ENCODE results near the gene F2R. TPM values are rescaled to one million over a fixed set of nuclear protein-coding genes. Genes with fewer than 3 reads are reported as not detected.

F2R gene
- total RNA-seq, 3 donors from 2014 or later (not counting 1 experiment from before 2014, with no cell fraction given), result 43.2 to 53.9 (median 50.1) TPM

GRCh38 chr5:76714751-76715485, 1.0 kb upstream of the F2R start:
- Mint-ChIP-seq H3K36me3 (no peaks in the 10 kb centered on the region), H3K27me3 (ENCODE audit: low read depth in 2 of 2) (no peaks in the 10 kb centered on the region), H3K9me3 (no peaks in the 10 kb centered on the region), H3K4me3 (peak overlapping the region; percentile 96), H3K4me1 (peaks cover 34 to 44% of the 10 kb centered on the region in 2 donors), H3K27ac (peak overlapping the region; percentile 43 to 92)
- intact Hi-C loops (cut with micrococcal nuclease), result loop anchor here (2.0 to 10.0 kb wide), 2 partner anchors 110 to 312 kb away; partner anchors contain the start of gene IQGAP2
- DNase-seq (peak; percentile 28 to 35), ATAC-seq (peak; percentile 7 to 21 (median 14))
- WGBS (ENCODE audit: insufficient coverage), result 6% methylated on average over 52 of the region's 52 CpGs
- Histone ChIP-seq H3K4me3 (ENCODE audit: low read length) (peak overlapping the region; percentile 84), H3K27me3 (ENCODE audit: control insufficient read depth, insufficient read depth, low read length) (peaks cover 5% of the 10 kb centered on the region), H3K36me3 (ENCODE audit: control insufficient read depth, insufficient read depth, low read length) (no peaks in the 10 kb centered on the region), H3K9me3 (ENCODE audit: control insufficient read depth, insufficient read depth, low read length) (no peaks in the 10 kb centered on the region), H3K27ac (ENCODE audit: low read length) (no peak overlapping the region), H3K4me1 (ENCODE audit: control insufficient read depth, insufficient read depth, low read length) (peaks cover 42% of the 10 kb centered on the region)
- TF ChIP-seq, protein P1, sequence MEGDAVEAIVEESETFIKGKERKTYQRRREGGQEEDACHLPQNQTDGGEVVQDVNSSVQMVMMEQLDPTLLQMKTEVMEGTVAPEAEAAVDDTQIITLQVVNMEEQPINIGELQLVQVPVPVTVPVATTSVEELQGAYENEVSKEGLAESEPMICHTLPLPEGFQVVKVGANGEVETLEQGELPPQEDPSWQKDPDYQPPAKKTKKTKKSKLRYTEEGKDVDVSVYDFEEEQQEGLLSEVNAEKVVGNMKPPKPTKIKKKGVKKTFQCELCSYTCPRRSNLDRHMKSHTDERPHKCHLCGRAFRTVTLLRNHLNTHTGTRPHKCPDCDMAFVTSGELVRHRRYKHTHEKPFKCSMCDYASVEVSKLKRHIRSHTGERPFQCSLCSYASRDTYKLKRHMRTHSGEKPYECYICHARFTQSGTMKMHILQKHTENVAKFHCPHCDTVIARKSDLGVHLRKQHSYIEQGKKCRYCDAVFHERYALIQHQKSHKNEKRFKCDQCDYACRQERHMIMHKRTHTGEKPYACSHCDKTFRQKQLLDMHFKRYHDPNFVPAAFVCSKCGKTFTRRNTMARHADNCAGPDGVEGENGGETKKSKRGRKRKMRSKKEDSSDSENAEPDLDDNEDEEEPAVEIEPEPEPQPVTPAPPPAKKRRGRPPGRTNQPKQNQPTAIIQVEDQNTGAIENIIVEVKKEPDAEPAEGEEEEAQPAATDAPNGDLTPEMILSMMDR (IDR thresholded peaks at IDR 0.05), result no peak

GRCh38 chr5:76715486-76715735, 515 bp upstream of the F2R start:
- H3K9me3 Mint-ChIP-seq, result no peaks in the 10 kb centered on the region
- no peaks in the 10 kb centered on the region for H3K36me3 ChIP-seq (ENCODE audit: control insufficient read depth, insufficient read depth, low read length)
- H3K27ac ChIP-seq (ENCODE audit: low read length), result no peak overlapping the region
- no peaks in the 10 kb centered on the region for H3K27me3 Mint-ChIP-seq (ENCODE audit: low read depth in 2 of 2)
- WGBS (ENCODE audit: insufficient coverage), result 0% methylated on average over 14 of the region's 14 CpGs
- peak in 1 of 2 donors; percentile 50 for DNase-seq
- no peaks in the 10 kb centered on the region for H3K36me3 Mint-ChIP-seq
- peak overlapping the region; percentile 96 for H3K4me3 Mint-ChIP-seq
- TF ChIP-seq, protein P1 (IDR thresholded peaks at IDR 0.05), result no peak
- peaks cover 5% of the 10 kb centered on the region for H3K27me3 ChIP-seq (ENCODE audit: control insufficient read depth, insufficient read depth, low read length)
- no peaks in the 10 kb centered on the region for H3K9me3 ChIP-seq (ENCODE audit: control insufficient read depth, insufficient read depth, low read length)
- ATAC-seq, result no peak
- peak overlapping the region; percentile 84 for H3K4me3 ChIP-seq (ENCODE audit: low read length)
- peaks cover 34 to 46% of the 10 kb centered on the region in 2 donors for H3K4me1 Mint-ChIP-seq
- H3K4me1 ChIP-seq (ENCODE audit: control insufficient read depth, insufficient read depth, low read length), result peaks cover 46% of the 10 kb centered on the region
- peak overlapping the region; percentile 43 to 92 for H3K27ac Mint-ChIP-seq
- intact Hi-C loops (cut with micrococcal nuclease), result loop anchor here (2.0 to 10.0 kb wide), 2 partner anchors 111 to 313 kb away; partner anchors contain the start of gene IQGAP2

- peak overlapping the region; percentile 88 to 92 for H3K27ac Mint-ChIP-seq
- peak in 1 of 2 donors; percentile 31 for DNase-seq
- peak; percentile 20 to 25 (median 24) for ATAC-seq
Measured at GRCh38 chr5:76716456-76717157, 681 bp downstream of the F2R start.

More at GRCh38 chr5:76716456-76717157, 681 bp downstream of the F2R start:
- Mint-ChIP-seq H3K4me1 (peaks cover 42 to 58% of the 10 kb centered on the region in 2 donors), H3K36me3 (no peaks in the 10 kb centered on the region), H3K9me3 (no peaks in the 10 kb centered on the region), H3K27me3 (ENCODE audit: low read depth in 2 of 2) (no peaks in the 10 kb centered on the region), H3K4me3 (peak overlapping the region; percentile 96)
- H3K4me3 ChIP-seq (ENCODE audit: low read length), result peak overlapping the region; percentile 64
- intact Hi-C loops (cut with micrococcal nuclease), result loop anchor here (1.0 to 10.0 kb wide), 3 partner anchors 21 to 112 kb away; no protein-coding TSS in a partner anchor
- under 1% methylated on average over 26 of the region's 29 CpGs for WGBS (ENCODE audit: insufficient coverage)
- peak overlapping the region; percentile 10 for H3K27ac ChIP-seq (ENCODE audit: low read length)
- H3K36me3 ChIP-seq (ENCODE audit: control insufficient read depth, insufficient read depth, low read length), result no peaks in the 10 kb centered on the region
- peaks cover 55% of the 10 kb centered on the region for H3K4me1 ChIP-seq (ENCODE audit: control insufficient read depth, insufficient read depth, low read length)
- no peaks in the 10 kb centered on the region for H3K9me3 ChIP-seq (ENCODE audit: control insufficient read depth, insufficient read depth, low read length)
- TF ChIP-seq, protein P1 (IDR thresholded peaks at IDR 0.05), result no peak
- peaks cover 5% of the 10 kb centered on the region for H3K27me3 ChIP-seq (ENCODE audit: control insufficient read depth, insufficient read depth, low read length)
